HG02973 (cell line): ENCODE measurements around the gene LACTB.
A peak's percentile ranks its signal among the peaks of the same experiment; 100 is the strongest.

Source experiments
- ATAC-seq: cut with Tn5 transposase; IDR thresholded peaks from one replicate; pipeline ENCODE4 v1.9.1; 2021; ENCODE audit warnings: moderate library complexity; ENCODE audit not compliant: unreplicated experiment

The LACTB gene

DNA sequence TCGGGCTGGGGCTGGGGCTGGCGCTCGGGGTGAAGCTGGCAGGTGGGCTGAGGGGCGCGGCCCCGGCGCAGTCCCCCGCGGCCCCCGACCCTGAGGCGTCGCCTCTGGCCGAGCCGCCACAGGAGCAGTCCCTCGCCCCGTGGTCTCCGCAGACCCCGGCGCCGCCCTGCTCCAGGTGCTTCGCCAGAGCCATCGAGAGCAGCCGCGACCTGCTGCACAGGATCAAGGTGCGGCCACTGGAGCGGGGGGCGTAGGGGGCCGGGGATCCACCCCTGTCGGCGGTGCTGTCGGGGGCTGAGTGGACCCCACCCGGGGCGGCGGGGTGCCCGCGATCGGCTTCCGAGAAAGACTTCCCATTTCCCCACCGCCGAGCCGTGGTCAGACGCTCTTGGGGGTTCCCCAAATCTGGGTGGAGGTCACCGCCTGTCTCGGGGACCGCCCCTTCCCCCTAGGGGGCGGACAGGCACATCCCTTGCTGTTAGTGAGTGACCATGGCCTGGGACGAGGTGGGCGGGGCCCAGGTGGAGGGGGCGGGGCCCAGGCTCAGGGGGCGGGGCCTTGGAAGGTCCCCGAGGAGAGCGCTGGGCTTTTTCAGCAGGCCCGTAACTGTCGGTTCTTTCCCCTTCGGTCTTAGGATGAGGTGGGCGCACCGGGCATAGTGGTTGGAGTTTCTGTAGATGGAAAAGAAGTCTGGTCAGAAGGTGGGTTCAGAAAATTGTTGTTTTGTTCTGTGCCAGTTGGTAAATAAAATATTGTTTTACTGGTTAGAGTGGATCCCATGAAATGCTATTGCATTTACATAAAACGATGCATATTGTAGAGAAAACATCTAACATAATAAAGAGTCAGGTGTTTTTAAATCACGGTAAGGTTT is 578 bp downstream of the LACTB start:
- ATAC-seq = peak; percentile 80

- ATAC-seq = no peak
Measured at GRCh38 chr15:63124506-63124905, 2.8 kb downstream of the LACTB start.

DNA sequence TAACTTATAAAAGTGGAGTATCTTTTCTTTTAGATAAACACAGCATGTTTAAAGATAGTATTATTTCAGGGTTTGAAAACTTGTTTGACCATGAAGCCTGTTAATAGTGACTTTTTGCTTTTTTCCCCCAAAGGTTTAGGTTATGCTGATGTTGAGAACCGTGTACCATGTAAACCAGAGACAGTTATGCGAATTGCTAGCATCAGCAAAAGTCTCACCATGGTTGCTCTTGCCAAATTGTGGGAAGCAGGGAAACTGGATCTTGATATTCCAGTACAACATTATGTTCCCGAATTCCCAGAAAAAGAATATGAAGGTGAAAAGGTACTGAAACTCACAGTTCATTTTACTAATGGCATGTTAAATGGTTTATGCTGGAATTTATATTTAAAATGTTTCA is 5.1 kb downstream of the LACTB start:
- ATAC-seq = no peak

DNA sequence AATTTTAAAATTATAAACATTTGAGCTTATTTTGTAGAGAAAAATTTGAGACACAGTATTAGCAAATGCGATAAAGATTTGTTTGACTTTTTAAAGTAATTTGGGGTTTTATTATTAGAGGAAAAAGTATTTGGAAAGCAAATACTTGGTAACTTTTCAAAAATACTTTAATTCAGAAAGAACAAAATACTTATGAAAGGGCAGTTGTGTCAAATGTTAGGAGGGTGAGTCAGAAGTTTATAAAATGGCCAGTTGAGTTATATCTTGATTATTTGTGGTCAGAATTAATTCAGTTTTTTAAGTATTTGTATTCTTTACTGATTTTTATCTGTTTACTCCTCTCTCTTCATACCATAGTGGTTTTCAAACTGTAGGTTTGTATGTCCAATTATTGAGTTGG is 12.1 kb downstream of the LACTB start:
- no peak for ATAC-seq

- ATAC-seq = no peak
Measured at GRCh38 chr15:63134245-63134985, 12.8 kb downstream of the LACTB start.

GRCh38 chr15:63135281-63135680 is 13.6 kb downstream of the LACTB start:
- no peak for ATAC-seq

DNA sequence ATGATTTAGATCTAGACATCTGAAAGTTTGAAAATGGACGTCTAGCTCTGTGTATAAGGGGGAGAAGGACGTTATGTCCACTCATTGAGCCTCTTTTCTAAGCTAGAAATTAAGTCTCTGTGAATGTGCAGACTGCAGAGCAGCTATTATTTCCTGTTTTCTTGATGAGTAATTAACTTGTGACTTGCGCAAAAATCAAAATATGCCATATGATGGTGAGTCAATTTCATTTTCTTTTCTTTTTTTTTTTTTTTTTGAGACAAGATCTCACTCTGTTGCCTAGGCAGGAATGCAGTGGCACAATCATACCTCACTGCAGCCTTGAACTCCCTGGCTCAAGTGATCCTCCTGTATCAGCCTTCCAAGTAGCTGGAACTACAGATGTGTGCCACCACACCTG is 14.1 kb downstream of the LACTB start:
- no peak for ATAC-seq

DNA sequence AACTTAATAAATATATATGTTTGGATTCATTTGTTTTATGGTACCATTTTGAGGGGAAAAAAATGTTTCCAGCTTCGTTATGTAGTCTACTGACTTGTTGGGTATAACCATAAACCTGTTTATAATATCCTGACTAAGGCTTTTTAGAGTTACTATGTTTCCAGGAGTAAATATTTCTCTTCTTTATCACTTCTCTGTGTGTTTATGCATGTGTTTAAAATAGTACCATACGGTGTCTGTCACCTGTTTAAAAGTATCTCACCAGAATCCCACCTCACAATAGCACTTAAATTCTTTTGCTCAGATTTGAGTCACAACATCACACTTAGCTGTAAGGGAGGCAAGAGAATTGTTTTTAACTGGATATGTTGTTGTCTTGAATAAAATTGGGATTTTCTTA is 15.1 kb downstream of the LACTB start:
- ATAC-seq = no peak

DNA sequence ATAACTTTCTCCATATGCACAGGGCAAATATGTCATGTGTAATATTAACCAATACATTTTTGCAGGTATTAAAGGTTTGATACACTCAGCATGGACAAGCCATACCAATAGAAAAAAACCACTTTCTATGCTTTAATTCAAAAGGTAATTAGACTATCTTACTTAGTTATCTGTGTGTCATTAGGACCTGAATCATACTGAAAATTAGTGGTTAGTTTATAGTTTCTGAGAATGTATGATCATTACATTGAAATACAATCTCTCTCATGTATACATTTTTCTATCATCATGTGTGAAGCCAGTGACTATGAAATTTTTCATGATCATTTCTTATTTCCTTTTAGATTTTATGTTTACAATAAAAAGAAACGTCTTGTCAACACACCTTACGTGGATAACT is 19.3 kb downstream of the LACTB start:
- ATAC-seq = no peak

GRCh38 chr15:63145426-63145825 is 23.8 kb downstream of the LACTB start:
- no peak for ATAC-seq

- ATAC-seq = no peak
Measured at GRCh38 chr15:63146684-63147083, 25.0 kb downstream of the LACTB start.

DNA sequence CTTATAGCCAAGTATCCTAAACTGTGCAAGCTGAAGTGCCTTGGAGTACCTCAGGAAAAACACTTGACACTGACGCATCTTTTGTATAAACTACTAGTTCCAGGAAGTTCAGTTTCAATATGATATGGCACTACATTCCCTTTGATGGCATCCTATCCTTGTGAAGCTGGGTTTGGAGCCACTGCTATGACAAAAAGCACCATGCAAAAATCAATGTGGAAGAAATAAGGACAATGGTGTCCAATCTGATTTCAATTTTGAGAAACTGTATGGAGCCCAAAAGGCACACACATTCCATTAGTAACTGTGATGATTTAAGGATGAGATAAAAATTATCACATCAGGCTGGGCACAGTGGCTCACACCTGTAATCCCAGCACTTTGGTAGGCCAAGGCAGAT is 30.0 kb downstream of the LACTB start:
- ATAC-seq = no peak

GRCh38 chr15:63155486-63155885 is 33.8 kb downstream of the LACTB start:
- no peak for ATAC-seq

DNA sequence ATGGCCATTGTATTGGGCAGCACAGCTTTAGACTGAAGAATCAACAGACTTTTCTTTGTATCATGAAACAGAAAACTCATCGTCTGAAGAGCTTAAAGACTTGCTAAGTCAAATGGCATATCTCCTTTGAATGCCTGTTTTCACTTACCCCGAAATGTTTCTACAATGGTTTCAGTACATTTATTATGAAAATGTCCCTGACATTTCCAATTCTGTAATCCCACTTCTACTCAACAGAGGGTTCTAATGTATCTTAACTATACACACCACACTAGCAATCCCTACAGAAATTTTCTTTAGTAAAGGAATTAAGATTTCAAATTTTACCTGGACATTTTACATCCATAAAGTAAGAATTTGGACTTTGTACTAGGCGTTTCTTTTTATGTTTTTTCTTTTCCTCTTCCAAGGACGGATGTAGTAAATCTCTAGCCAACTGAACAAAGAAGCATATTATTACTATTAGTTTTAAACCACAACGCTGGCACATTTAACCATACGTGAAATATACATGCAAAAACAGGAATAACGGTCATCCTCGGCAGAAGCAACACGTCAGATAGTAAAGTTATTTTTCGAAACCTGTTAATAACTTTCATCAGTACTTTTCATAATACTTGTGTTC is 34.5 kb downstream of the LACTB start:
- ATAC-seq = no peak

- peak; percentile 11 for ATAC-seq
Measured at GRCh38 chr15:63156755-63157117, 35.1 kb downstream of the LACTB start.

GRCh38 chr15:63157118-63157843 is 35.6 kb downstream of the LACTB start, which contains the start of gene RPS27L:
RPS27L (minus strand) TSS chr15:63157477; CDS start chr15:63157405, 72 bp downstream.
- peak; percentile 87 for ATAC-seq

DNA sequence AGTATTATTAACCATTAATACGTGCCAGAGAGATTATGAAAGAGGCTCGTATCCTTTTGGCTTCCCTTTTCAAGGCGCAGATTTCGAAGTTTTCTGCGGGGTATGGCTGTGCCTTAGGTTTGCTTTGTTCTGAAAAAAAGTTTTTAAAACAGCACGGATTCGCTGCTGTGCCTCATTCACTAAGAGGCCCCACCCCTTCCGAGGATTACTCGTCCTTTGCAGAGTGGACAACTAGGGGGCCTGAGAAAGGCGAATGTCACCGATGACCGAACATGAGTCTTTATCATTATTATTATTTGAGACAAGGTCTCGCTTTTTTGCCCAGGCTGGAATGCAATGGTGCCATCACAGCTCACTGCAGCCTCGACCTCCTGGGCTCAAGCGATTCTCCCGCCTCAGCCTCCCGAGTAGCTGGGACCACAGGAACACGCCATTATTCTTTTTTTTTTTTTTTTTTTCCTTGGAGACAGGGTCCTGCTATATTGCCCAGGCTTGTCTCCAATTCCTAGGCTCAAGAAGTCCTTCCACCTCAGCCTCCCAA is 36.3 kb downstream of the LACTB start:
- peak; percentile 29 for ATAC-seq

GRCh38 chr15:63160638-63161037 is 39.0 kb downstream of the LACTB start:
- no peak for ATAC-seq

DNA sequence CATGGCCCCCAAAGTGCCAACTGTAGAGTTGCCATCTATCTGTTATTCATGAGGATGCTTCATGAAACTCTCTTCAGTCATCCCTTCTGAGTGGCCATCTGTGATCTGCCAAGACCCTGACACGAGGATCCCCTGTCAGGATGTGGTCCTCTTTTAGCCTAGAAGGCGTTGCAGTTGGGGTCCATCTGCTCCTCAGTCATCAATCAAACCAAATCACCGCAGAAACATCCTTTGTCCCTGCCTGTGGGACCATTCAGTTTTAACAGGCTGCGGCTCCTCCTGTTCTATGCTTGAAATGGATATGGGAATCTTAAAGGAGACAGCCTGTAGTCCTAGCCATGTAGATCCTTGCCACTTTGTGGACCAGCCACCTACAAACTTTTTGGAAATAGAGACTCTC is 41.6 kb downstream of the LACTB start:
- ATAC-seq = no peak

GRCh38 chr15:63165166-63165859 is 43.7 kb downstream of the LACTB start:
- ATAC-seq = no peak
